HEK293T (cell line): ENCODE results near the gene PRKCB.

Experiments
- BHLHE40 ChIP-seq: fragments of 450-650 bp; IDR thresholded peaks from 2 replicates; pipeline ENCODE4 v1.6.1; 2016; ENCODE audit warnings: mild to moderate bottlenecking, moderate library complexity, borderline replicate concordance
- CTBP1 ChIP-seq: fragments of 450-650 bp; IDR thresholded peaks from 2 replicates; pipeline ENCODE4 v1.6.1; 2016; ENCODE audit warnings: borderline replicate concordance
- ELF4 ChIP-seq: fragments of 450-650 bp; IDR thresholded peaks from 2 replicates; pipeline ENCODE4 v1.6.1; 2017; ENCODE audit warnings: antibody characterized with exemption
- FOXA1 ChIP-seq: fragments of 450-650 bp; IDR thresholded peaks from 2 replicates; pipeline ENCODE4 v1.6.1; 2016; ENCODE audit warnings: mild to moderate bottlenecking
- FOXK2 ChIP-seq: fragments of 450-650 bp; IDR thresholded peaks from 2 replicates; pipeline ENCODE4 v1.6.1; 2016; ENCODE audit warnings: mild to moderate bottlenecking
- FOXM1 ChIP-seq: fragments of 450-650 bp; IDR thresholded peaks from 2 replicates; pipeline ENCODE4 v1.6.1; 2017; ENCODE audit warnings: mild to moderate bottlenecking, borderline replicate concordance
- HDGF ChIP-seq: fragments of 450-650 bp; IDR thresholded peaks from 2 replicates; pipeline ENCODE4 v1.6.1; 2017; ENCODE audit warnings: antibody characterized with exemption, borderline replicate concordance
- LEF1 ChIP-seq: fragments of 450-650 bp; IDR thresholded peaks from 2 replicates; pipeline ENCODE4 v1.6.1; 2017; ENCODE audit warnings: mild to moderate bottlenecking, borderline replicate concordance
- NFRKB ChIP-seq: fragments of 450-650 bp; IDR thresholded peaks from 2 replicates; pipeline ENCODE4 v1.6.1; 2016; ENCODE audit warnings: mild to moderate bottlenecking, moderate library complexity
- PKNOX1 ChIP-seq: fragments of 450-650 bp; IDR thresholded peaks from 2 replicates; pipeline ENCODE4 v1.6.1; 2016
- SP1 ChIP-seq: fragments of 450-650 bp; IDR thresholded peaks from 2 replicates; pipeline ENCODE4 v1.6.1; 2017
- SUZ12 ChIP-seq: fragments of 450-650 bp; IDR thresholded peaks from 2 replicates; pipeline ENCODE4 v1.6.1; 2016; ENCODE audit warnings: mild to moderate bottlenecking
- TARDBP ChIP-seq: fragments of 450-650 bp; IDR thresholded peaks from 2 replicates; pipeline ENCODE4 v1.6.1; 2016
- ZNF384 ChIP-seq: fragments of 450-650 bp; IDR thresholded peaks from 2 replicates; pipeline ENCODE4 v1.6.1; 2016

DNA sequence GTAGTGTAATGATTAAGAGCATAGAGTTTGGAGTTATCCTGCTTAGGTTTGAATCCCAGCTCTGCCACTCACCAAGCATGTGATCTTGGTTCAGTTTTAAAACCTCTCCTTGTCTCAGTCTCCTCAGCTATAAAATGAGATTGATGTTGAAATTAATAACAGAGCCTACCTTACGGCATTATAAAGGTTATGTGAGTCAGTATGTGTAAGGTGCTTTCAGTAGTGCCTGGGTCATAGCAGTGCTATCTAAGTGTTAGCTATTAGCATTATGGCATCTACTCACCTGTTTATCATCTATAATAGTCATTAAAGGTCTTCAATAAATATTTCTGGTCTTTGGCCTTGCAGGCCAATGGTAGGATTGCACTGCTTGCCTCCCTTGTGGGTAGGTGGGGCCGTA lies 53.4 kb downstream of the PRKCB start:
- TF ChIP-seq SUZ12 = no peak
- TF ChIP-seq ELF4 = no peak
- TF ChIP-seq HDGF = no peak
- no peak for TF ChIP-seq FOXA1
- no peak for TF ChIP-seq BHLHE40
- TF ChIP-seq FOXM1 = no peak
- TF ChIP-seq ZNF384 = no peak
- TF ChIP-seq PKNOX1 = no peak
- no peak for TF ChIP-seq CTBP1
- TF ChIP-seq TARDBP = no peak
- TF ChIP-seq SP1 = no peak
- TF ChIP-seq NFRKB = no peak
- no peak for TF ChIP-seq FOXK2
- TF ChIP-seq LEF1 = no peak
